ENCODE measurements around the gene MID1. TPM values are rescaled to one million over a fixed set of nuclear protein-coding genes. Genes with fewer than 3 reads are reported as not detected.

Gene MID1
- total RNA-seq, 1 donor from 2014 or later, result 13.9 TPM

GRCh38 chrX:10480861-10481260 lies 139.5 kb downstream of the MID1 start:
- TF ChIP-seq, protein P1, sequence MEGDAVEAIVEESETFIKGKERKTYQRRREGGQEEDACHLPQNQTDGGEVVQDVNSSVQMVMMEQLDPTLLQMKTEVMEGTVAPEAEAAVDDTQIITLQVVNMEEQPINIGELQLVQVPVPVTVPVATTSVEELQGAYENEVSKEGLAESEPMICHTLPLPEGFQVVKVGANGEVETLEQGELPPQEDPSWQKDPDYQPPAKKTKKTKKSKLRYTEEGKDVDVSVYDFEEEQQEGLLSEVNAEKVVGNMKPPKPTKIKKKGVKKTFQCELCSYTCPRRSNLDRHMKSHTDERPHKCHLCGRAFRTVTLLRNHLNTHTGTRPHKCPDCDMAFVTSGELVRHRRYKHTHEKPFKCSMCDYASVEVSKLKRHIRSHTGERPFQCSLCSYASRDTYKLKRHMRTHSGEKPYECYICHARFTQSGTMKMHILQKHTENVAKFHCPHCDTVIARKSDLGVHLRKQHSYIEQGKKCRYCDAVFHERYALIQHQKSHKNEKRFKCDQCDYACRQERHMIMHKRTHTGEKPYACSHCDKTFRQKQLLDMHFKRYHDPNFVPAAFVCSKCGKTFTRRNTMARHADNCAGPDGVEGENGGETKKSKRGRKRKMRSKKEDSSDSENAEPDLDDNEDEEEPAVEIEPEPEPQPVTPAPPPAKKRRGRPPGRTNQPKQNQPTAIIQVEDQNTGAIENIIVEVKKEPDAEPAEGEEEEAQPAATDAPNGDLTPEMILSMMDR (IDR thresholded peaks at IDR 0.05), result no peak
- DNase-seq (ENCODE audit: low spot score), result no peak
- Mint-ChIP-seq H3K4me1 (ENCODE audit: low read depth) (peaks cover 32% of the 10 kb centered on the region), H3K36me3 (ENCODE audit: low read depth) (no peaks in the 10 kb centered on the region), H3K9me3 (ENCODE audit: low read depth) (peaks cover 20% of the 10 kb centered on the region), H3K4me3 (ENCODE audit: unreplicated experiment) (no peak overlapping the region), H3K27ac (ENCODE audit: unreplicated experiment) (no peak overlapping the region), H3K27me3 (ENCODE audit: low read depth) (no peaks in the 10 kb centered on the region)

- peaks cover 18% of the 10 kb centered on the region for H3K9me3 Mint-ChIP-seq (ENCODE audit: low read depth)
- TF ChIP-seq, protein P1 (IDR thresholded peaks at IDR 0.05), result no peak
- DNase-seq (ENCODE audit: low spot score), result no peak
- H3K27me3 Mint-ChIP-seq (ENCODE audit: low read depth), result no peaks in the 10 kb centered on the region
- no peaks in the 10 kb centered on the region for H3K36me3 Mint-ChIP-seq (ENCODE audit: low read depth)
- peaks cover 30% of the 10 kb centered on the region for H3K4me1 Mint-ChIP-seq (ENCODE audit: low read depth)
- H3K27ac Mint-ChIP-seq (ENCODE audit: unreplicated experiment), result no peak overlapping the region
- H3K4me3 Mint-ChIP-seq (ENCODE audit: unreplicated experiment), result no peak overlapping the region
These were observed 140.9 kb downstream of the MID1 start for GRCh38 chrX:10479508-10479907.

GRCh38 chrX:10477525-10477924 lies 142.9 kb downstream of the MID1 start:
- H3K36me3 Mint-ChIP-seq (ENCODE audit: low read depth), result peaks cover 2% of the 10 kb centered on the region
- H3K4me3 Mint-ChIP-seq (ENCODE audit: unreplicated experiment), result no peak overlapping the region
- no peak overlapping the region for H3K27ac Mint-ChIP-seq (ENCODE audit: unreplicated experiment)
- TF ChIP-seq, protein P1 (IDR thresholded peaks at IDR 0.05), result no peak
- no peak for DNase-seq (ENCODE audit: low spot score)
- peaks cover 18% of the 10 kb centered on the region for H3K9me3 Mint-ChIP-seq (ENCODE audit: low read depth)
- peaks cover 19% of the 10 kb centered on the region for H3K4me1 Mint-ChIP-seq (ENCODE audit: low read depth)
- H3K27me3 Mint-ChIP-seq (ENCODE audit: low read depth), result no peaks in the 10 kb centered on the region

GRCh38 chrX:10474913-10475568 lies 145.3 kb downstream of the MID1 start:
- no peak overlapping the region for H3K4me3 Mint-ChIP-seq (ENCODE audit: unreplicated experiment)
- no peaks in the 10 kb centered on the region for H3K27me3 Mint-ChIP-seq (ENCODE audit: low read depth)
- H3K36me3 Mint-ChIP-seq (ENCODE audit: low read depth), result peaks cover 2% of the 10 kb centered on the region
- no peak for DNase-seq (ENCODE audit: low spot score)
- peaks cover 13% of the 10 kb centered on the region for H3K9me3 Mint-ChIP-seq (ENCODE audit: low read depth)
- TF ChIP-seq, protein P1 (IDR thresholded peaks at IDR 0.05), result no peak
- no peak overlapping the region for H3K27ac Mint-ChIP-seq (ENCODE audit: unreplicated experiment)
- H3K4me1 Mint-ChIP-seq (ENCODE audit: low read depth), result peaks cover 21% of the 10 kb centered on the region

DNA sequence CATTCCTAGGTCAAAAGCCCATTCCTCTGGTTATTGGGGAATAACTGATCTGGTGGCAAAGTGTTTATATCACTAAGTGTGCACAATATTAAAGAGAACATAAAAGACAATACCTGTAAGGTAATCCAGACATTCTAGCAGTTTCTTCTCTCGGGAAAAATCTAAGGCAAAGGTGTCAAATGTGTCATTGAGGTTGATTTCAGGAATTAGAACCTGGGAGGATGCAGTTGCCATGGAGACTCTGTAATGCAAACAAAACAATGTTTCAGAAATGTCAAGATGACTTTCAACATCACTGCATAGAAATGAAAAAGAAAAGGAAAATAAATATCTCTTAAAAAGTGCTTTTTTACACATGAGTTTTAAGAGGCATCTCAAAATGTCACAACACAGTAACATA lies 145.9 kb downstream of the MID1 start:
- peaks cover 2% of the 10 kb centered on the region for H3K36me3 Mint-ChIP-seq (ENCODE audit: low read depth)
- peaks cover 21% of the 10 kb centered on the region for H3K4me1 Mint-ChIP-seq (ENCODE audit: low read depth)
- H3K9me3 Mint-ChIP-seq (ENCODE audit: low read depth), result peaks cover 9% of the 10 kb centered on the region
- no peak overlapping the region for H3K4me3 Mint-ChIP-seq (ENCODE audit: unreplicated experiment)
- no peaks in the 10 kb centered on the region for H3K27me3 Mint-ChIP-seq (ENCODE audit: low read depth)
- no peak overlapping the region for H3K27ac Mint-ChIP-seq (ENCODE audit: unreplicated experiment)
- TF ChIP-seq, protein P1 (IDR thresholded peaks at IDR 0.05), result no peak
- DNase-seq (ENCODE audit: low spot score), result no peak

All from chondrocyte (in vitro differentiated cells).